Cardiac atrium fibroblast (primary cell): ENCODE data around the gene TENT4A. TPM values are rescaled to one million over a fixed set of nuclear protein-coding genes. Genes with fewer than 3 reads are reported as not detected.

ENCODE experiments used
- total RNA-seq: library from RNA; depleted of rRNA; stranded (reverse); fragments of >200 nt; gene quantifications from 2 replicates; pipeline ENCODE4 v1.2.3, GENCODE V29; 2015

Gene TENT4A
- 10.4 and 19.0 TPM in 2 replicates for total RNA-seq

GRCh38 chr5:6713274-6714225, at the start of gene TENT4A:
Gene TENT4A, plus strand, starts transcription at chr5:6713432. Its CDS starts 552 bp downstream, at chr5:6713984.

Other genes starting within 250 kb of the TENT4A start
- gene NSUN2, start 80.4 kb upstream of the TENT4A start, total RNA-seq = 35.6 and 41.9 TPM in 2 replicates
- gene SRD5A1, start 80.0 kb upstream of the TENT4A start, total RNA-seq = 7.9 and 9.6 TPM in 2 replicates